ENCODE results near the gene ANKLE2. TPM values are rescaled to one million over a fixed set of nuclear protein-coding genes. Genes with fewer than 3 reads are reported as not detected.
"Not testable (repeated sequence)": the region's sequence is repeated elsewhere in the genome, so short reads cannot be mapped to it uniquely, and the experiment has no call there.

ANKLE2 gene
- total RNA-seq, result 100 to 1,000 TPM; 118 to 160 TPM

DNA sequence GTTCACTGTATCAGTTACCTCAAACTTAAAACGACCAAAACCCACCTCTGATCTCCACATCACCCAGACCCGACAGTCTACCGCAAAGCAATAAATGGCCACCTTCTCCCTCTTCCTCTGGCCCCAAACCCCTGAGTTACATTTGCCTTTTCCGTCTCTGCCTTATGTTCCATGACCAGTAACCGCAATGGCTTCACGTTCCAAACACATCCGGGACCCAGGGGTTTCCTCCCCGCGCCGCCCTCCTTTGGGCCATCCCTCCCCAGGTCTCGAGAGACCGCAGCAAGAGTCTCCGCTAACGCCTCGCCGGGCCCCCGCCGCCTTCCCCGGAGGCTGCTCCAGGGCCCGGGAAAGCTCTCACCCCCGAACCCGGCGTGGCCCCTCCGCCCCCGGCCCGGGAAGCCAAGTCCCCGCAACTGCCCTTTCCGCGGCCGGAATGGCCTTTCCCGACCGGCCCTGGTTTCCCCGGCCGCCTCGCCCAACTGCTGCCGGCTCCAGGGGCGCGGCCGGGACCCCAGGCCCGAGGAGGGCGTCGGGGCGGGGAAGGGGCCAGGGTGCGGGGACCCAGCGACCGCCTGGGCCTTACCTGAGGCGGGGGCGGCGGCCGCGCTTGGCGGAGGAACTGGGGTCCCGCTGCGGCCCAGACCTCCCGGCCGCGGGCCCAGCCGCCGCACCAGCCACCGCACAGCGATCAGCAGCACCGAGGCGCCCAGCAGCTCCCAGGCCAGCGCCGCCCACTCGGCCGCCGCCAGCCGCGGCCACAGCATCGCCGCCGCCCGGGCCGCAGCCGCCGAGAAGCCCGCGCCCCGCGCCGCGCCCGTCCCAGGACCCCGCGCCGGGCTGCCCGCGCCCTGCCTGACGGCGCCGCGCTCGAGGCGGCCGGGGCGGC, at the start of gene ANKLE2:
ANKLE2 (minus strand) TSS at position 801 of the 889 bp plus-strand sequence; CDS start at position 767, 34 bp downstream.
- peaks cover 48% of the 10 kb centered on the region for H3K36me3 Mint-ChIP-seq (ENCODE audit: low read depth)
- H3K27ac Mint-ChIP-seq, result peak within 1 kb of the TSS; percentile 100
- H3K4me1 Mint-ChIP-seq, result peaks cover 19% of the 10 kb centered on the region
- no peaks in the 10 kb centered on the region for H3K27me3 Mint-ChIP-seq
- peak within 1 kb of the TSS; percentile 100 for H3K4me3 Mint-ChIP-seq
- H3K9me3 Mint-ChIP-seq, result no peaks in the 10 kb centered on the region
- peak; percentile 62 for ATAC-seq (replicated peaks)

DNA sequence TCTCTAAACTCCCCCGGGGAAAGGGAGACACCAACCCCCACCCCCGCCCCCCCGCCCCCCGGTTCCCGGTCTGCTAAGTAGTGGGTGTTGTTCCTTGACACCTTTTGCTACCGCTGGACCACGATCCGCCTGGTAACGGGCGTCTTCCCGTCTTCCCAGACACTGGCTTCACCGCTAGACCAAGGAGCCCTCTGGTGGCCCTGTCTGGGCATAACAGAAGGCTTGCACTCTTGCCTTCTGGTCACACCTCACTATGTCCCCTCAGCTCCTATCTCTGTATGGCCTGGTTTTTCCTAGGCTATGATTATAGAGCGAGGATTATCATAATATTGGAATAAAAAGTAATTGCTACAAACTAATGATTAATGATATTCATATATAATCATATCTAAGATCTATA, 47.8 kb upstream of the ANKLE2 start:
- not testable (repeated sequence) for H3K27ac Mint-ChIP-seq; H3K4me1 Mint-ChIP-seq; H3K9me3 Mint-ChIP-seq; ATAC-seq (replicated peaks); H3K27me3 Mint-ChIP-seq; H3K4me3 Mint-ChIP-seq
- peaks cover 91% of the 10 kb centered on the region for H3K36me3 Mint-ChIP-seq (ENCODE audit: low read depth)

GRCh38 chr12:132807295-132808092, 45.9 kb upstream of the ANKLE2 start:
- H3K27ac Mint-ChIP-seq, result no peak overlapping the region
- ATAC-seq (replicated peaks), result no peak
- H3K4me3 Mint-ChIP-seq, result no peak overlapping the region
- H3K27me3 Mint-ChIP-seq, result no peaks in the 10 kb centered on the region
- peaks cover 91% of the 10 kb centered on the region for H3K36me3 Mint-ChIP-seq (ENCODE audit: low read depth)
- H3K9me3 Mint-ChIP-seq, result no peaks in the 10 kb centered on the region
- H3K4me1 Mint-ChIP-seq, result no peaks in the 10 kb centered on the region

GRCh38 chr12:132806857-132807256, 45.2 kb upstream of the ANKLE2 start:
- Mint-ChIP-seq H3K27me3 (no peaks in the 10 kb centered on the region), H3K4me3 (no peak overlapping the region), H3K27ac (no peak overlapping the region), H3K4me1 (no peaks in the 10 kb centered on the region), H3K36me3 (ENCODE audit: low read depth) (peaks cover 91% of the 10 kb centered on the region), H3K9me3 (no peaks in the 10 kb centered on the region)
- no peak for ATAC-seq (replicated peaks)

- Mint-ChIP-seq H3K9me3 (no peaks in the 10 kb centered on the region), H3K27me3 (no peaks in the 10 kb centered on the region), H3K27ac (no peak overlapping the region), H3K4me3 (no peak overlapping the region), H3K36me3 (ENCODE audit: low read depth) (peaks cover 95% of the 10 kb centered on the region), H3K4me1 (no peaks in the 10 kb centered on the region)
- ATAC-seq (replicated peaks), result no peak
Observed at GRCh38 chr12:132804426-132804861, 42.8 kb upstream of the ANKLE2 start.

- Mint-ChIP-seq H3K36me3 (ENCODE audit: low read depth) (peaks cover 95% of the 10 kb centered on the region), H3K27me3 (no peaks in the 10 kb centered on the region), H3K9me3 (no peaks in the 10 kb centered on the region), H3K4me1 (no peaks in the 10 kb centered on the region), H3K4me3 (no peak overlapping the region), H3K27ac (no peak overlapping the region)
- ATAC-seq (replicated peaks), result no peak
Observed at GRCh38 chr12:132803888-132804287, 42.3 kb upstream of the ANKLE2 start.

DNA sequence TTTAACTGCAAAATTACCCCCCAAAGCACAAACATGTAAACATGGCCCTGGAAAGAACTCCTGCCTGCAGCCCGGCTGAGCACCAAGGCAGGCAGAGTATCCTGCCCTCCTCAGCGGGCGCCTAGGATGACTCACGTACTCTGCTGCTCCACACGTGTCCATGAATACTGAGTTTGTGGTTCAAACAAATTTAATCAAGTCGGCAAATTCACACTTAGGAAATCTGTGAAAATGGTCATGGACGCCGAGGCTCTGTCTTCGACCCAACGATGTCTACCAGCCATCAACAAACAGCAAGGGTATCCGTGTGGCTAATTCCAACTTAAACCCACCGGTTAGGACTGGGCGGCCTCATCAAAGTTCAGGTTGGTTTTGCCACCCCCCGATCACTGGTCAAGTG, 41.5 kb upstream of the ANKLE2 start:
- H3K9me3 Mint-ChIP-seq, result no peaks in the 10 kb centered on the region
- peaks cover 95% of the 10 kb centered on the region for H3K36me3 Mint-ChIP-seq (ENCODE audit: low read depth)
- no peak overlapping the region for H3K4me3 Mint-ChIP-seq
- ATAC-seq (replicated peaks), result no peak
- no peaks in the 10 kb centered on the region for H3K4me1 Mint-ChIP-seq
- H3K27ac Mint-ChIP-seq, result no peak overlapping the region
- no peaks in the 10 kb centered on the region for H3K27me3 Mint-ChIP-seq

- no peaks in the 10 kb centered on the region for H3K9me3 Mint-ChIP-seq
- no peaks in the 10 kb centered on the region for H3K27me3 Mint-ChIP-seq
- ATAC-seq (replicated peaks), result no peak
- H3K27ac Mint-ChIP-seq, result no peak overlapping the region
- peaks cover 94% of the 10 kb centered on the region for H3K36me3 Mint-ChIP-seq (ENCODE audit: low read depth)
- no peaks in the 10 kb centered on the region for H3K4me1 Mint-ChIP-seq
- no peak overlapping the region for H3K4me3 Mint-ChIP-seq
Observed at GRCh38 chr12:132801741-132802140, 40.1 kb upstream of the ANKLE2 start.

DNA sequence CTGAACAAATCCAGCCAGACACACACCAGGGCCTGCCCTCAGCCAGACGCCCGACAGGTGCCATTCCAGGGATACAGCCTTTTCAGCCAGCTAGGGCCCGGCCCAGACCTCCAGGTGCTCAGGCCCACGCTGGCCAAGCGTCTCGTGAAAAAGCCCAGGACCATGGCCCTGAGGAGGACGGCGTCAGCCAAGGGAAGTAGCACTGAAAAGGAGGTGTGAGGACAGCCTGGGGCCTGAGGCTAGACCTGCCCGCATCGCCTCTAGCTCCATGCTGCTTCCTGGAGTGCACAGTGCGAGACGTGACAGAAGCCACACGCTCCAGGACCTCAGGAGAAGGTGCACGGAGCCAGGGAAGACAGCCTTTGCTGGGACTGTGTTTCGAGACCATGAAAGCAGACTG, 37.2 kb upstream of the ANKLE2 start:
- Mint-ChIP-seq H3K36me3 (ENCODE audit: low read depth) (peaks cover 99% of the 10 kb centered on the region), H3K27me3 (no peaks in the 10 kb centered on the region), H3K27ac (no peak overlapping the region)

GRCh38 chr12:132797820-132798570, 36.4 kb upstream of the ANKLE2 start:
- Mint-ChIP-seq H3K27ac (no peak overlapping the region), H3K27me3 (no peaks in the 10 kb centered on the region), H3K4me1 (no peaks in the 10 kb centered on the region), H3K9me3 (no peaks in the 10 kb centered on the region), H3K36me3 (ENCODE audit: low read depth) (peaks cover 93% of the 10 kb centered on the region), H3K4me3 (no peak overlapping the region)
- ATAC-seq (replicated peaks), result no peak

More for the DNA sequence above, 37.2 kb upstream of the ANKLE2 start:
- no peaks in the 10 kb centered on the region for H3K9me3 Mint-ChIP-seq
- no peaks in the 10 kb centered on the region for H3K4me1 Mint-ChIP-seq
- no peak overlapping the region for H3K4me3 Mint-ChIP-seq
- ATAC-seq (replicated peaks), result no peak

DNA sequence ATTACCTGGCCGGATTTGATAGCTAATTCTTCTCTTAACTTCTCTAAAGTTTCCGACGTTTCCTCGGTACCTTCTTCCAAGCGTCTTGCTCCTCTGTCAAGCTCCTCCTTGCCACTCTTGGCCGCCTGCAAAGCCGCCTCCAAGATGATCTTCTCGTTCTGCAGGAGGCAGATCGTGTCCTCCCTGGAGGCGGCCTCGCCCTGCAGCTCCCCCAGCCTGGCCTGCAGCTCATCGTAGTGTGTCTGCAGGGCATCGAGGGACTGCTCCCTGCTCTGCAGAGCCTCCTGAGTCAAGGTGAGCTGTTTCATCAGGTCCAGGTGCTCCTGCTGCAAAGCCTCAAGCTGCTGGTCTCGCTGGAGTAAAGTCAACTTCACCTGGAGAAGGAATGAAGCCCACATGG, 34.2 kb upstream of the ANKLE2 start:
- peaks cover 84% of the 10 kb centered on the region for H3K36me3 Mint-ChIP-seq (ENCODE audit: low read depth)

GRCh38 chr12:132791940-132792339, 30.3 kb upstream of the ANKLE2 start:
- H3K27ac Mint-ChIP-seq; H3K4me1 Mint-ChIP-seq; H3K4me3 Mint-ChIP-seq; ATAC-seq (replicated peaks); H3K27me3 Mint-ChIP-seq; H3K9me3 Mint-ChIP-seq: not testable (repeated sequence)
- peaks cover 82% of the 10 kb centered on the region for H3K36me3 Mint-ChIP-seq (ENCODE audit: low read depth)

More for the DNA sequence above, 34.2 kb upstream of the ANKLE2 start:
- H3K9me3 Mint-ChIP-seq, result no peaks in the 10 kb centered on the region
- no peak for ATAC-seq (replicated peaks)
- no peaks in the 10 kb centered on the region for H3K4me1 Mint-ChIP-seq
- H3K4me3 Mint-ChIP-seq, result no peak overlapping the region
- H3K27ac Mint-ChIP-seq, result no peak overlapping the region
- H3K27me3 Mint-ChIP-seq, result no peaks in the 10 kb centered on the region

- Mint-ChIP-seq H3K4me3 (no peak overlapping the region), H3K36me3 (ENCODE audit: low read depth) (peaks cover 82% of the 10 kb centered on the region), H3K4me1 (no peaks in the 10 kb centered on the region), H3K27me3 (no peaks in the 10 kb centered on the region), H3K9me3 (no peaks in the 10 kb centered on the region), H3K27ac (no peak overlapping the region)
- no peak for ATAC-seq (replicated peaks)
Observed at GRCh38 chr12:132789099-132789471, 27.5 kb upstream of the ANKLE2 start.

- peaks cover 83% of the 10 kb centered on the region for H3K36me3 Mint-ChIP-seq (ENCODE audit: low read depth)
- H3K27ac Mint-ChIP-seq, result no peak overlapping the region
- H3K4me3 Mint-ChIP-seq, result no peak overlapping the region
- no peaks in the 10 kb centered on the region for H3K9me3 Mint-ChIP-seq
- ATAC-seq (replicated peaks), result no peak
- H3K27me3 Mint-ChIP-seq, result no peaks in the 10 kb centered on the region
- no peaks in the 10 kb centered on the region for H3K4me1 Mint-ChIP-seq
Observed at GRCh38 chr12:132788375-132789098, 26.9 kb upstream of the ANKLE2 start.

Measured in activated T-helper 17 cell treated with anti-CD3 and anti-CD28 coated beads, Interleukin-2, amount 50 U/mL, for 72 hours (primary cell).